Measurements from ENCODE around the gene NOTO. TPM values are rescaled to one million over a fixed set of nuclear protein-coding genes. Genes with fewer than 3 reads are reported as not detected.

NOTO gene
- total and polyA plus RNA-seq, 2 donors (not counting 3 experiments of a cell fraction or from before 2014, with no cell fraction given) = not detected

GRCh38 chr2:73255007-73255644 is 52.8 kb downstream of the NOTO start:
- TF ChIP-seq POLR2A (IDR thresholded peaks at IDR 0.05; ENCODE audit: low read depth, low read length) = no peak
- no peak overlapping the region for H2AFZ ChIP-seq (ENCODE audit: low read depth, low read length)
- FAIRE-seq (no peak), DNase-seq (ENCODE audit: low read depth, low spot score) (no peak)
- H3K27ac ChIP-seq (ENCODE audit: insufficient read depth, low read depth, low read length) = no peak overlapping the region
- no peaks in the 10 kb centered on the region for H3K9me3 ChIP-seq (replicated peaks; ENCODE audit: control insufficient read depth, insufficient read depth, low read length)
- no peaks in the 10 kb centered on the region for H3K4me1 ChIP-seq (ENCODE audit: control insufficient read depth, extremely low read depth, insufficient read depth, low read length)
- H3K9ac ChIP-seq (replicated peaks; ENCODE audit: extremely low read depth, insufficient read depth, low read length) = no peak overlapping the region
- no peak overlapping the region for H3K4me2 ChIP-seq (ENCODE audit: insufficient read depth, low read length)
- ChIA-PET POLR2A (no interaction called here), CTCF (no interaction called here)
- no TSS peak for BruUV-seq (replicated peaks)
- intact Hi-C loops (cut with micrococcal nuclease) = no loop called here
- H3K27me3 ChIP-seq (ENCODE audit: control insufficient read depth in 2 of 2, insufficient read depth in 2 of 2, low read length in 2 of 2) = no peaks in the 10 kb centered on the region
- no peak overlapping the region for H3K4me3 ChIP-seq (replicated peaks in 1 of 3; ENCODE audit: insufficient read depth in 1 of 3, low read depth in 1 of 3, low read length in 3 of 3)
- no peaks in the 10 kb centered on the region for H3K9me1 ChIP-seq (replicated peaks; ENCODE audit: control insufficient read depth, extremely low read depth, insufficient read depth, low read length)
- H3K79me2 ChIP-seq (ENCODE audit: control insufficient read depth, insufficient read depth, low read length) = no peaks in the 10 kb centered on the region
- H3K36me3 ChIP-seq (ENCODE audit: control insufficient read depth in 2 of 2, extremely low read depth in 1 of 2, insufficient read depth in 2 of 2, low read length in 2 of 2) = peaks cover 12 to 36% of the 10 kb centered on the region in 2 experiments
- no peaks in the 10 kb centered on the region for H4K20me1 ChIP-seq (replicated peaks; ENCODE audit: control insufficient read depth, extremely low read depth, insufficient read depth, low read length)
- dilution Hi-C loops (cut with MboI; ENCODE audit: extremely low pct_ligation_motif_present, low sequenced_read_pairs) = no loop called here

GRCh38 chr2:73255907-73256617 is 53.7 kb downstream of the NOTO start:
- no peaks in the 10 kb centered on the region for H3K9me3 ChIP-seq (replicated peaks; ENCODE audit: control insufficient read depth, insufficient read depth, low read length)
- intact Hi-C loops (cut with micrococcal nuclease) = no loop called here
- no peaks in the 10 kb centered on the region for H3K9me1 ChIP-seq (replicated peaks; ENCODE audit: control insufficient read depth, extremely low read depth, insufficient read depth, low read length)
- H3K4me1 ChIP-seq (ENCODE audit: control insufficient read depth, extremely low read depth, insufficient read depth, low read length) = no peaks in the 10 kb centered on the region
- no peak overlapping the region for H3K4me2 ChIP-seq (ENCODE audit: insufficient read depth, low read length)
- POLR2A ChIA-PET = no interaction called here
- CTCF ChIA-PET = interaction anchor here (1.4 kb wide), 1 partner anchor 13 kb away, joined by 4 read pairs; no protein-coding TSS in a partner anchor
- no peak for TF ChIP-seq MAX (IDR thresholded peaks at IDR 0.05; ENCODE audit: insufficient read depth, insufficient read length)
- no peak for TF ChIP-seq POLR2A (IDR thresholded peaks at IDR 0.05; ENCODE audit: low read depth, low read length)
- TF ChIP-seq POLR2AphosphoS5 (IDR thresholded peaks at IDR 0.05; ENCODE audit: insufficient read depth, low read depth, low read length) = no peak
- TF ChIP-seq JUN (IDR thresholded peaks at IDR 0.05; ENCODE audit: borderline replicate concordance, insufficient read depth, insufficient read length, low read depth) = no peak
- TF ChIP-seq GATA2 (IDR thresholded peaks at IDR 0.05; ENCODE audit: insufficient read depth, insufficient read length, low read depth, low read length) = no peak
- TF ChIP-seq FOS (IDR thresholded peaks at IDR 0.05; ENCODE audit: borderline replicate concordance, insufficient read depth, low read length) = no peak
- TF ChIP-seq EZH2 (IDR thresholded peaks at IDR 0.05; ENCODE audit: borderline replicate concordance, low read depth, low read length, severe bottlenecking) = no peak
- TF ChIP-seq CTCF (IDR thresholded peaks at IDR 0.05; ENCODE audit: extremely low read depth in 1 of 2, insufficient read depth in 1 of 2, low read depth in 1 of 2, low read length in 2 of 2) = no peak
- TF ChIP-seq MYC (IDR thresholded peaks at IDR 0.05; ENCODE audit: low read depth, low read length) = no peak
- no TSS peak for BruUV-seq (replicated peaks)
- no peak overlapping the region for H3K27ac ChIP-seq (ENCODE audit: insufficient read depth, low read depth, low read length)
- H3K9ac ChIP-seq (replicated peaks; ENCODE audit: extremely low read depth, insufficient read depth, low read length) = no peak overlapping the region
- no peaks in the 10 kb centered on the region for H3K27me3 ChIP-seq (ENCODE audit: control insufficient read depth in 2 of 2, insufficient read depth in 2 of 2, low read length in 2 of 2)
- no peak overlapping the region for H2AFZ ChIP-seq (ENCODE audit: low read depth, low read length)
- H3K36me3 ChIP-seq (ENCODE audit: control insufficient read depth in 2 of 2, extremely low read depth in 1 of 2, insufficient read depth in 2 of 2, low read length in 2 of 2) = peaks cover 3 to 28% of the 10 kb centered on the region in 2 experiments
- FAIRE-seq (no peak), DNase-seq (ENCODE audit: low read depth, low spot score) (no peak)
- H3K4me3 ChIP-seq (replicated peaks in 1 of 3; ENCODE audit: insufficient read depth in 1 of 3, low read depth in 1 of 3, low read length in 3 of 3) = no peak overlapping the region
- H3K79me2 ChIP-seq (ENCODE audit: control insufficient read depth, insufficient read depth, low read length) = no peaks in the 10 kb centered on the region
- no peaks in the 10 kb centered on the region for H4K20me1 ChIP-seq (replicated peaks; ENCODE audit: control insufficient read depth, extremely low read depth, insufficient read depth, low read length)
- dilution Hi-C loops (cut with MboI; ENCODE audit: extremely low pct_ligation_motif_present, low sequenced_read_pairs) = no loop called here

All from endothelial cell of umbilical vein (primary cell).